ENCODE results near the gene ART1. TPM values are rescaled to one million over a fixed set of nuclear protein-coding genes. Genes with fewer than 3 reads are reported as not detected.

The ART1 gene
- total and polyA plus RNA-seq, 2 experiments from 2014 or later, result not detected

DNA sequence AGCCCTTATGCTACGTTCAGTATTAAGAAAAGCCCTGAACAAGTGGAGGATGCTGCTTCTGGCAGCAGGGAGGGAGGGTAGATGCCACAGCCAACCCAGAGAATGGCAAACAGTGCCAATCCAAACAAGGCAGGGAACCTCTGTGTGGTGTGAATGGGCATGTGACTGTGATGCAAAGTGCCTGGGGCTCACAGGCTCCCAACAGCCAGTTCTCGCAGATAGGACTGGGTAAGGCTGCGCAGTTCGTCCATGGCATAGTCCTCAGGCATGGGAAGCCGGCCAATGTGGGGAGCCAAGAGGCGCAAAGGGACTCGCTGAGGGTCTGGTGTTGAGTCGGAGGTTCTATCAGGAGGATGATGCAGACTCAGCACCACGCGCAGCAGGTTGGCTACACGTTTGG is 31.0 kb downstream of the ART1 start:
- peaks cover 6% of the 10 kb centered on the region for H3K4me1 ChIP-seq (ENCODE audit: insufficient read depth)
- no peaks in the 10 kb centered on the region for H3K27me3 ChIP-seq (replicated peaks; ENCODE audit: insufficient read depth)
- DNase-seq, result no peak
- 90 to 94% methylated on average over 11 of the region's 11 CpGs for WGBS, 2 experiments (ENCODE audit: low coverage in 1 of 2, low lambda C conversion rate in 2 of 2, missing lambda C conversion rate in 2 of 2)
- H3K79me2 ChIP-seq (ENCODE audit: insufficient read depth), result no peaks in the 10 kb centered on the region
- H3K4me2 ChIP-seq (ENCODE audit: unreplicated experiment), result no peak overlapping the region
- no peak overlapping the region for H3K27ac ChIP-seq
- no peak overlapping the region for H2AFZ ChIP-seq
- H3K4me3 ChIP-seq, result no peak overlapping the region
- H3K9me3 ChIP-seq (ENCODE audit: low read depth), result no peaks in the 10 kb centered on the region
- H3K9ac ChIP-seq, result no peak overlapping the region
- H3K36me3 ChIP-seq (ENCODE audit: low read depth), result peaks cover 69% of the 10 kb centered on the region
- peaks cover 5% of the 10 kb centered on the region; the same call in 1 of the 2 replicates for H3F3A ChIP-seq (ENCODE audit: insufficient read depth)
- no peaks in the 10 kb centered on the region for H3K9me2 ChIP-seq (ENCODE audit: insufficient read depth)
- H4K20me1 ChIP-seq (ENCODE audit: insufficient read depth), result no peaks in the 10 kb centered on the region
- TF ChIP-seq EZH2phosphoT487 (IDR thresholded peaks at IDR 0.05; ENCODE audit: insufficient read depth, low read depth) (no peak), EZH2 (IDR thresholded peaks at IDR 0.05; ENCODE audit: insufficient read depth, poor library complexity, severe bottlenecking) (no peak)
- in situ Hi-C loops (cut with MboI), result no loop called here

DNA sequence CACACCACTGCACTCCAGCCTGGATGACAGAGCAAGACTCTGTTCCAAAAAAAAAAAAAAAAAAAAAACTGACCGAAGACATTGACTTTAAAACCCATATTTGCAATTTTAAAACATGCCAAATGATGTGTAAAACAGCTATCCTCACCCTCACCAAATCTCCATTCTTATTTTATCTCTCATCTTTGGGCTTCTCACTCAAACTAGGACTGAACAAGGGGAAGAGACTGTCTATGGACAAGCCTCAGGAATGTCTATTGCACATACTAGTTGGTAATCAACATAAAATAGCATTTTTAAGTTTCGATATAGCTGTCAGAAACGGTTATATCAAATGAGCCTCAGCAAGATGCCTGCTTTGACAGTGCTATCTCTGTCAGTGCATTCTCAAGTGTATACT is 34.1 kb downstream of the ART1 start:
- DNase-seq, result no peak
- H3K4me2 ChIP-seq (ENCODE audit: unreplicated experiment), result no peak overlapping the region
- no peaks in the 10 kb centered on the region for H3K9me3 ChIP-seq (ENCODE audit: low read depth)
- H3K9me2 ChIP-seq (ENCODE audit: insufficient read depth), result no peaks in the 10 kb centered on the region
- no peak overlapping the region for H3K4me3 ChIP-seq
- no peak overlapping the region for H3K27ac ChIP-seq
- peaks cover 84% of the 10 kb centered on the region for H3K36me3 ChIP-seq (ENCODE audit: low read depth)
- H3F3A ChIP-seq (ENCODE audit: insufficient read depth), result 0 out of 2 replicates have a peak, but pooled peaks cover 5% of the 10 kb centered on the region
- H2AFZ ChIP-seq, result no peak overlapping the region
- no peaks in the 10 kb centered on the region for H3K27me3 ChIP-seq (replicated peaks; ENCODE audit: insufficient read depth)
- H3K79me2 ChIP-seq (ENCODE audit: insufficient read depth), result no peaks in the 10 kb centered on the region
- 99 to 100% methylated on average over 3 of the region's 3 CpGs for WGBS, 2 experiments (ENCODE audit: low coverage in 1 of 2, low lambda C conversion rate in 2 of 2, missing lambda C conversion rate in 2 of 2)
- in situ Hi-C loops (cut with MboI), result no loop called here
- no peaks in the 10 kb centered on the region for H4K20me1 ChIP-seq (ENCODE audit: insufficient read depth)
- no peak overlapping the region for H3K9ac ChIP-seq
- H3K4me1 ChIP-seq (ENCODE audit: insufficient read depth), result peaks cover 6% of the 10 kb centered on the region
- TF ChIP-seq EZH2phosphoT487 (IDR thresholded peaks at IDR 0.05; ENCODE audit: insufficient read depth, low read depth) (no peak), EZH2 (IDR thresholded peaks at IDR 0.05; ENCODE audit: insufficient read depth, poor library complexity, severe bottlenecking) (no peak)

DNA sequence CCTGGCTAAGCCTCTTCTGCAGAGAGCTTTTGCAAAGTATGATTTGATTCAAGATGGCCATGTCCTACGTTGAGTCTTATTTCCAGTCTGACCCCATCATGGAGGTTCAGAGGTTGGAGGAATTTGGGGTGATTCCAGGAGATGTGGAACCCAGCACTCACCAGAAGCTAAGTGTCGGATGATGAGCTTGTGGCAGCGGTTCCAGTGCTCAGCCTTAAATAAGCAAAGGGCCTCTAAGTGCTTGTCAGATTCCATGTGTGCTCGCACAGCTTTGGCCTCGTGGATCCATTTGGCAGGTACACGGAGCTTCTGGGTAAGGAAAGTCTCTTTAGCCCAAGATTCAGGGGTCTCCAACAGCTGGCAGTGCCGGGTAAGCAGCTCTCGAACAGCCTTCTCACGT is 38.1 kb downstream of the ART1 start:
- no peak for DNase-seq
- 91 to 94% methylated on average over 9 of the region's 9 CpGs for WGBS, 2 experiments (ENCODE audit: low coverage in 1 of 2, low lambda C conversion rate in 2 of 2, missing lambda C conversion rate in 2 of 2)
- in situ Hi-C loops (cut with MboI), result no loop called here
- Histone ChIP-seq H3K4me3 (no peak overlapping the region), H2AFZ (no peak overlapping the region), H3K36me3 (ENCODE audit: low read depth) (peaks cover 73% of the 10 kb centered on the region), H3K9me2 (ENCODE audit: insufficient read depth) (no peaks in the 10 kb centered on the region), H3K9ac (no peak overlapping the region), H4K20me1 (ENCODE audit: insufficient read depth) (no peaks in the 10 kb centered on the region), H3K4me2 (ENCODE audit: unreplicated experiment) (no peak overlapping the region), H3K27ac (no peak overlapping the region), H3F3A (ENCODE audit: insufficient read depth) (no peaks in the 10 kb centered on the region), H3K4me1 (ENCODE audit: insufficient read depth) (no peaks in the 10 kb centered on the region), H3K9me3 (ENCODE audit: low read depth) (no peaks in the 10 kb centered on the region), H3K27me3 (replicated peaks; ENCODE audit: insufficient read depth) (no peaks in the 10 kb centered on the region), H3K79me2 (ENCODE audit: insufficient read depth) (peaks cover 6% of the 10 kb centered on the region; the same call in 1 of the 2 replicates)
- TF ChIP-seq EZH2phosphoT487 (IDR thresholded peaks at IDR 0.05; ENCODE audit: insufficient read depth, low read depth), result no peak
- TF ChIP-seq EZH2 (IDR thresholded peaks at IDR 0.05; ENCODE audit: insufficient read depth, poor library complexity, severe bottlenecking), result no peak

DNA sequence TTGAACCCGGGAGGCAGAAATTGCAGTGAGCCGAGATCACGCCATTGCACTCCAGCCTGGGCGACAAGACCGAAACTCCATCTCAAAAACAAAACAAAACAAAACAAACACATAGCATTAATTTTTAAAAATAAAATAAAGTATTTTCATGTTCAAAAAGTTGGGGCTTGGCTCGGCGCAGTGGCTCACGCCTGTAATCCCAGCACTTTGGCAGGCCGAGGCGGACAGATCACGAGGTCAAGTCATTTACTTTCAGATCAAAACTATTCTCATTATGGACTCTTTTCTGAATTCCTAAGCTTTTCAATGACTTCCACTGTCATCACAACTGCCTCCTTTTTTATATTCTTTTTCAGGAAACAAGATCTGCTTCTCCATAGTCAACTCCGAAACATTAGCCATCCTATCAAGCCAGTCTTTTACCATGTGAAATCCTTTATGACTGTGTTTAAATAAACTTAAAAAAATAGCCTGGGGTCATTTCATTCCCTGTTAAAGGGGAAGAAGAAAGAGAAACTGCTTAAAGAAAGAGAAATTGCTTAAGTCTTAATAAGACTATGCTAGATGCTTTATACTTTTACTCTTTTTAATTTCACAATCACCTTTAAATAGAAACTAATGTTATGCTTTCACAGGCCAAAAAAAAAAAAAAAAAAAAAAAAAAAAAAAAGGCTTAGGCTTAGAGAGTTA is 39.3 kb downstream of the ART1 start:
- no peak for TF ChIP-seq EZH2phosphoT487 (IDR thresholded peaks at IDR 0.05; ENCODE audit: insufficient read depth, low read depth)
- no peak for TF ChIP-seq EZH2 (IDR thresholded peaks at IDR 0.05; ENCODE audit: insufficient read depth, poor library complexity, severe bottlenecking)
- no peak overlapping the region for H3K27ac ChIP-seq
- H3K36me3 ChIP-seq (ENCODE audit: low read depth), result peaks cover 63% of the 10 kb centered on the region
- H3K9me2 ChIP-seq (ENCODE audit: insufficient read depth), result no peaks in the 10 kb centered on the region
- WGBS, 2 experiments (ENCODE audit: low coverage in 1 of 2, low lambda C conversion rate in 2 of 2, missing lambda C conversion rate in 2 of 2), result 97 to 99% methylated on average over 12 of the region's 12 CpGs
- no peaks in the 10 kb centered on the region for H3K4me1 ChIP-seq (ENCODE audit: insufficient read depth)
- H3K9me3 ChIP-seq (ENCODE audit: low read depth), result no peaks in the 10 kb centered on the region
- H4K20me1 ChIP-seq (ENCODE audit: insufficient read depth), result no peaks in the 10 kb centered on the region
- no peak overlapping the region for H2AFZ ChIP-seq
- in situ Hi-C loops (cut with MboI), result no loop called here
- no peak overlapping the region for H3K4me3 ChIP-seq
- H3K79me2 ChIP-seq (ENCODE audit: insufficient read depth), result peaks cover 6% of the 10 kb centered on the region; the same call in 1 of the 2 replicates
- no peak overlapping the region for H3K9ac ChIP-seq
- H3K4me2 ChIP-seq (ENCODE audit: unreplicated experiment), result no peak overlapping the region
- no peaks in the 10 kb centered on the region for H3F3A ChIP-seq (ENCODE audit: insufficient read depth)
- H3K27me3 ChIP-seq (replicated peaks; ENCODE audit: insufficient read depth), result no peaks in the 10 kb centered on the region
- no peak for DNase-seq
